Measurements from ENCODE around the gene PRR14. TPM values are rescaled to one million over a fixed set of nuclear protein-coding genes. Genes with fewer than 3 reads are reported as not detected.

The PRR14 gene
- total and polyA plus RNA-seq, 10 of the 15 experiments (the other 5 are each of a cell fraction or from before 2014, with no cell fraction given), result 2.5 to 66.8 (median 19.2) TPM

DNA sequence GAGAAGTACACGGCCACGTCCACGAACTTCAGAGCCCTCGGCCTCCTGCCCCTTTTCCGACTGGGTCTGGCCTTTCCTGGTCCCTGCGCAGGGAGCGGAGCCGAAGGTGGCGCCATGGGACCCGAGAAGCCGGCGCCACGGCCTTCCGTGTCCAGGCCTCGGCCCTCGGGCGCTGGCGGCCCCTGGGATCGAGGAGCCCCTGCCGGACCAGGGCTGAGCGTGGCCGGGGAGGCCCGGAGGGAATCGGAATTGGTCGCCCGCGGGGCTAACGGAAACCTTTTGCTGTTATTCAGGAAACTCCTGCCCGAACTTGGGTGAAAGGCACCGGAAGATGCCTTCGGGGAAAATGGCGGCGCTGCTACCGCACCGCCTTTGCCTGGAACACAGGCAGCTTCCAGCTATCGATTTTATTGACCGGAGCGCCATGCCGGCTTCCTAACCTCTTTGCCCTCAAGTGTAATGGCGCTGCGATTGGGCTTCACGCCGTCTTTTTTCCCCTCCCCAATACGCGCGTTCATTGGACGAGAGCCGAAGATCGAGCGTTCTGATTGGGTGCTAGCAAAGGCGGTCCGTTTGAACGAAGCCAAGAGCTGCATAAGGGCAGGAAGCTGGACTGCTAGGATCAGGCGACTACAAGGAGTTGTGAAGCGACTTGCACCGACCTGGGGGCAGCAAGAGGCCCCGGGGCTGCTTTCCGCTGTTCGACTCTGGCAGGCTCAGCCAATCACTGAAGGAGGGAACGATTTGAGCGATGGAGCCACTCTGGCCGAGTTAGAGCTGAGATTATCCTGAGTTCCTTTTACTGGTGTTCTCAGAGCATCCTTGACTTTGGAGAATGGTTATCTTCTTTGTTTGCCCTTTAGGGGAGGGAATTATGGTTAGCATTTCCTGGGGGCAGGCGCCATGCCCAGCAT lies 40.6 kb upstream of the PRR14 start, which contains the start of gene ZNF689 (continued):
- TF ChIP-seq BCLAF1 (IDR thresholded peaks at IDR 0.05) (no peak), KLF5 (IDR thresholded peaks at IDR 0.05; ENCODE audit: partially characterized antibody) (peak; percentile 47), BHLHE40 (IDR thresholded peaks at IDR 0.05; ENCODE audit: borderline replicate concordance in 1 of 2, low read depth in 2 of 2, low read length in 1 of 2) (peak in 1 of 2 experiments; percentile 38; a peak in 1 of 4 replicates), SREBF1 (IDR thresholded peaks at IDR 0.05; ENCODE audit: low read length) (no peak), HCFC1 (IDR thresholded peaks at IDR 0.05; ENCODE audit: low read length) (peak; percentile 97), LARP7 (IDR thresholded peaks at IDR 0.05) (peak; percentile 67; the same call in 1 of the 2 replicates), SIN3A (IDR thresholded peaks at IDR 0.05; ENCODE audit: low read depth, low read length) (peak; percentile 73; the same call in 1 of the 2 replicates), RB1 (IDR thresholded peaks at IDR 0.05; ENCODE audit: borderline replicate concordance) (0 out of 2 replicates have a peak, but pooled peaks have one; percentile 58), ZNF207 (IDR thresholded peaks at IDR 0.05; ENCODE audit: borderline replicate concordance) (peak; percentile 71; the same call in 1 of the 2 replicates), CREB1 (IDR thresholded peaks at IDR 0.05; ENCODE audit: low read depth) (peak; percentile 71), ZBTB33 (IDR thresholded peaks at IDR 0.05) (no peak)
- TF ChIP-seq, protein P1, sequence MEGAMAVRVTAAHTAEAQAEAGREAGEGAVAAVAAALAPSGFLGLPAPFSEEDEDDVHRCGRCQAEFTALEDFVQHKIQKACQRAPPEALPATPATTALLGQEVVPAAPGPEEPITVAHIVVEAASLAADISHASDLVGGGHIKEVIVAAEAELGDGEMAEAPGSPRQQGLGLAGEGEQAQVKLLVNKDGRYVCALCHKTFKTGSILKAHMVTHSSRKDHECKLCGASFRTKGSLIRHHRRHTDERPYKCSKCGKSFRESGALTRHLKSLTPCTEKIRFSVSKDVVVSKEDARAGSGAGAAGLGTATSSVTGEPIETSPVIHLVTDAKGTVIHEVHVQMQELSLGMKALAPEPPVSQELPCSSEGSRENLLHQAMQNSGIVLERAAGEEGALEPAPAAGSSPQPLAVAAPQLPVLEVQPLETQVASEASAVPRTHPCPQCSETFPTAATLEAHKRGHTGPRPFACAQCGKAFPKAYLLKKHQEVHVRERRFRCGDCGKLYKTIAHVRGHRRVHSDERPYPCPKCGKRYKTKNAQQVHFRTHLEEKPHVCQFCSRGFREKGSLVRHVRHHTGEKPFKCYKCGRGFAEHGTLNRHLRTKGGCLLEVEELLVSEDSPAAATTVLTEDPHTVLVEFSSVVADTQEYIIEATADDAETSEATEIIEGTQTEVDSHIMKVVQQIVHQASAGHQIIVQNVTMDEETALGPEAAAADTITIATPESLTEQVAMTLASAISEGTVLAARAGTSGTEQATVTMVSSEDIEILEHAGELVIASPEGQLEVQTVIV (IDR thresholded peaks at IDR 0.05; ENCODE audit: borderline replicate concordance, partially characterized antibody), result peak; percentile 91
- TF ChIP-seq, protein P2, sequence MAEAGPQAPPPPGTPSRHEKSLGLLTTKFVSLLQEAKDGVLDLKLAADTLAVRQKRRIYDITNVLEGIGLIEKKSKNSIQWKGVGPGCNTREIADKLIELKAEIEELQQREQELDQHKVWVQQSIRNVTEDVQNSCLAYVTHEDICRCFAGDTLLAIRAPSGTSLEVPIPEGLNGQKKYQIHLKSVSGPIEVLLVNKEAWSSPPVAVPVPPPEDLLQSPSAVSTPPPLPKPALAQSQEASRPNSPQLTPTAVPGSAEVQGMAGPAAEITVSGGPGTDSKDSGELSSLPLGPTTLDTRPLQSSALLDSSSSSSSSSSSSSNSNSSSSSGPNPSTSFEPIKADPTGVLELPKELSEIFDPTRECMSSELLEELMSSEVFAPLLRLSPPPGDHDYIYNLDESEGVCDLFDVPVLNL (IDR thresholded peaks at IDR 0.05; ENCODE audit: low read depth, low read length), result peak; percentile 94
- TF ChIP-seq, protein P3, sequence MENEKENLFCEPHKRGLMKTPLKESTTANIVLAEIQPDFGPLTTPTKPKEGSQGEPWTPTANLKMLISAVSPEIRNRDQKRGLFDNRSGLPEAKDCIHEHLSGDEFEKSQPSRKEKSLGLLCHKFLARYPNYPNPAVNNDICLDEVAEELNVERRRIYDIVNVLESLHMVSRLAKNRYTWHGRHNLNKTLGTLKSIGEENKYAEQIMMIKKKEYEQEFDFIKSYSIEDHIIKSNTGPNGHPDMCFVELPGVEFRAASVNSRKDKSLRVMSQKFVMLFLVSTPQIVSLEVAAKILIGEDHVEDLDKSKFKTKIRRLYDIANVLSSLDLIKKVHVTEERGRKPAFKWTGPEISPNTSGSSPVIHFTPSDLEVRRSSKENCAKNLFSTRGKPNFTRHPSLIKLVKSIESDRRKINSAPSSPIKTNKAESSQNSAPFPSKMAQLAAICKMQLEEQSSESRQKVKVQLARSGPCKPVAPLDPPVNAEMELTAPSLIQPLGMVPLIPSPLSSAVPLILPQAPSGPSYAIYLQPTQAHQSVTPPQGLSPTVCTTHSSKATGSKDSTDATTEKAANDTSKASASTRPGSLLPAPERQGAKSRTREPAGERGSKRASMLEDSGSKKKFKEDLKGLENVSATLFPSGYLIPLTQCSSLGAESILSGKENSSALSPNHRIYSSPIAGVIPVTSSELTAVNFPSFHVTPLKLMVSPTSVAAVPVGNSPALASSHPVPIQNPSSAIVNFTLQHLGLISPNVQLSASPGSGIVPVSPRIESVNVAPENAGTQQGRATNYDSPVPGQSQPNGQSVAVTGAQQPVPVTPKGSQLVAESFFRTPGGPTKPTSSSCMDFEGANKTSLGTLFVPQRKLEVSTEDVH (IDR thresholded peaks at IDR 0.05; ENCODE audit: low read depth, partially characterized antibody), result peak; percentile 47
